Type B pancreatic cell (in vitro differentiated cells): ENCODE results near the gene ACTRT3. TPM values are rescaled to one million over a fixed set of nuclear protein-coding genes. Genes with fewer than 3 reads are reported as not detected.

Source experiments
- total RNA-seq: library from RNA; stranded (reverse); gene quantifications from 2 replicates; pipeline ENCODE4 v1.2.1, GENCODE V29; 2021; ENCODE audit warnings: low replicate concordance

ACTRT3 gene
- total RNA-seq, 1 donor from 2014 or later: 2.1 TPM

Other genes with a start within 250 kb of the ACTRT3 start
- gene MECOM, start 105.8 kb downstream of the ACTRT3 start, total RNA-seq: 21.1 and 51.1 TPM in 2 replicates
- 2.3 and 11.7 TPM in 2 replicates for gene TERC, start 4.5 kb downstream of the ACTRT3 start, total RNA-seq
- gene MYNN, start 3.8 kb upstream of the ACTRT3 start, total RNA-seq: 15.7 and 18.2 TPM in 2 replicates
- not detected in 2 replicates for gene LRRIQ4, start 43.3 kb upstream of the ACTRT3 start, total RNA-seq
- 2.7 and 4.0 TPM in 2 replicates for gene LRRC34, start 43.3 kb upstream of the ACTRT3 start, total RNA-seq
- 1.4 and 1.7 TPM in 2 replicates for gene LRRC31, start 100.4 kb upstream of the ACTRT3 start, total RNA-seq
- not detected in 2 replicates for gene SAMD7, start 142.0 kb upstream of the ACTRT3 start, total RNA-seq
- 85.9 and 101 TPM in 2 replicates for gene SEC62, start 197.2 kb upstream of the ACTRT3 start, total RNA-seq